HG03025 (cell line): ENCODE data around the gene ABL1.

ENCODE experiments used
- ATAC-seq: cut with Tn5 transposase; IDR thresholded peaks from one replicate; pipeline ENCODE4 v1.9.1; 2021; ENCODE audit warnings: mild to moderate bottlenecking, moderate library complexity; ENCODE audit not compliant: unreplicated experiment, low FRiP score

ABL1 gene

GRCh38 chr9:130887494-130888144 is 52.6 kb downstream of the ABL1 start:
- no peak for ATAC-seq

- no peak for ATAC-seq
Observed at GRCh38 chr9:130888146-130888885, 53.3 kb downstream of the ABL1 start.

GRCh38 chr9:130890124-130890523 is 55.1 kb downstream of the ABL1 start:
- ATAC-seq = no peak

- ATAC-seq = no peak
Observed at GRCh38 chr9:130890870-130891687, 56.0 kb downstream of the ABL1 start.

- no peak for ATAC-seq
Observed at GRCh38 chr9:130891688-130892476, 56.8 kb downstream of the ABL1 start.

GRCh38 chr9:130892477-130893304 is 57.6 kb downstream of the ABL1 start:
- no peak for ATAC-seq

GRCh38 chr9:130893341-130894101 is 58.5 kb downstream of the ABL1 start:
- ATAC-seq = no peak

GRCh38 chr9:130894546-130894945 is 59.5 kb downstream of the ABL1 start:
- ATAC-seq = no peak

GRCh38 chr9:130895038-130895437 is 60.0 kb downstream of the ABL1 start:
- ATAC-seq = no peak

GRCh38 chr9:130895481-130896232 is 60.6 kb downstream of the ABL1 start:
- no peak for ATAC-seq

- ATAC-seq = no peak
Observed at GRCh38 chr9:130896233-130897014, 61.4 kb downstream of the ABL1 start, which contains the start of gene QRFP. QRFP (minus strand) TSS chr9:130896812; CDS start chr9:130893838, 2,974 bp downstream.

- no peak for ATAC-seq
Observed at GRCh38 chr9:130897105-130897751, 62.2 kb downstream of the ABL1 start.

- ATAC-seq = no peak
Observed at GRCh38 chr9:130897848-130898551, 62.9 kb downstream of the ABL1 start.

GRCh38 chr9:130898552-130898852 is 63.4 kb downstream of the ABL1 start:
- ATAC-seq = no peak

- no peak for ATAC-seq
Observed at GRCh38 chr9:130899051-130899748, 64.1 kb downstream of the ABL1 start.
